NCI-H69 (cell line): ENCODE results near the gene PHTF2.
A peak's percentile ranks its signal among the peaks of the same experiment; 100 is the strongest.
"Not testable (repeated sequence)": the region's sequence is repeated elsewhere in the genome, so short reads cannot be mapped to it uniquely, and the experiment has no call there.

ENCODE experiments used
- DNase-seq: peaks from one replicate; lab custom pipeline; 2025; lab: John Stamatoyannopoulos, UW

The PHTF2 gene

GRCh38 chr7:77989981-77990566 is 191.5 kb downstream of the PHTF2 start:
- peak; percentile 54 for DNase-seq

- no peak for DNase-seq
Measured at GRCh38 chr7:77991656-77992055, 193.1 kb downstream of the PHTF2 start.

DNA sequence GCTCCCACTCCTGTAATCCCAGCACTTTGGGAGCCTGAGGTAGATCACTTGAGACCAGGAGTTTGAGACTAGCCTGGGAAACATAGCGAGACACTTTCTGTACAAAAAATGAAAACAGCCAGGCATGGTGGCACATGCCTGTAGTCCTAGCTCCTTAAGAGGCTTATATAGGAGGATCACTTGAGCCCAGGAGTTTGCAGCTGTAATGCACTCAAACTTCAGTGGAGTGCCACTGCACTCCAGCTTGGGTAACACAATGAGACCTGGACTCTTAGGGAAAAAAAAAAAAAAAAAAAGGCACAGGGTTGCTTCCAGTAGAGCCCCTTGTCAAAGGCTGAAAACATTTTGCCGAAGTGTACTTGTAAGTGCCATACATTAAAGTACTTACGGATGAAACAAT is 195.3 kb downstream of the PHTF2 start:
- DNase-seq, result no peak

- DNase-seq, result peak; percentile 56
Measured at GRCh38 chr7:77995717-77996116, 197.1 kb downstream of the PHTF2 start.

DNA sequence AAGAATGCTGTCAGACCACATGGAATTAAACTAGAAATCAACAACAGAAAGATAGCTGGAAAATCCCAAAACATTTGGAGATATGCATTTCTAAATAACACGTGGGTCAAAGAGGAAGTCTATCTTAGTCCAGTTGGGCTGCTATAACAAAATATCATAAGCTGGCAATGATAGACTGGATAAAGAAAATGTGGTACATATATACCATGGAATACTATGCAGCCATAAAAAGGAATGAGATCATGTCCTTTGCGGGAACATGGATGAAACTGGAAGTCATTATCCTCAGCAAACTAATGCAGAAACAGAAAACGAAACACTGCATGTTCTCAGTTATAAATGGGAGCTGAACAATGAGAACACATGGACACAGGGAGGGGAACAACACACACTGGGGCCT is 200.6 kb downstream of the PHTF2 start:
- not testable (repeated sequence) for DNase-seq

DNA sequence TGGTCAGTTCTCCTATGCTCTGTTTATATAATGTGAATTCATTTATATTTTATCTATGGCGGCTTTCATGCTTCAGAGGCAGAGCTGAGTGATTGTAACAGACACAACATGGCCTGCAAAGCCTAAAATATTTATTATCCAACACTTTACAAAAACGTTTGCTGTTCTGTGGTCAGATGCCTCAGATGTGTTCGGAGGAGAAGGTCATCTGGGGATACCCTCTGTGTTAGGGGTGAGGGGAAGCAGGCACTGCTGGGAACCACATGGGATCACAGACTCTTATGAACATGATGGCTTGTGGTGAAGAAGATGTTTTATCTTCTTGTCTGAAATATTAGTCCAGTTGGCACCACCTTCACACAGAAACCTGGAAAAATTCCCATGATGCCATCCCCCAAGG is 203.4 kb downstream of the PHTF2 start:
- DNase-seq, result no peak

GRCh38 chr7:78002715-78003114 is 204.1 kb downstream of the PHTF2 start:
- no peak for DNase-seq

GRCh38 chr7:78006063-78006755 is 207.6 kb downstream of the PHTF2 start:
- no peak for DNase-seq
